Mesodermal cell (in vitro differentiated cells): ENCODE results near the gene TRERF1.

Experiments
- H3K27ac ChIP-seq: 2 replicates; pipeline ENCODE4 v1.7.0; 2013; ENCODE audit warnings: mild to moderate bottlenecking, low read depth, low read length, moderate library complexity; ENCODE audit not compliant: severe bottlenecking
- H3K36me3 ChIP-seq: 2 replicates; pipeline ENCODE4 v1.7.1; 2013; ENCODE audit warnings: mild to moderate bottlenecking, low read length, moderate library complexity; ENCODE audit not compliant: control insufficient read depth, insufficient read depth
- H3K4me1 ChIP-seq: one replicate; pipeline ENCODE4 v1.7.1; 2013; ENCODE audit warnings: mild to moderate bottlenecking, low read length; ENCODE audit not compliant: insufficient read depth, control insufficient read depth, poor library complexity, severe bottlenecking
- H3K4me3 ChIP-seq: 2 replicates; pipeline ENCODE4 v1.7.0; 2013; ENCODE audit warnings: low read length, control low read depth, mild to moderate bottlenecking; ENCODE audit not compliant: insufficient read depth, poor library complexity, severe bottlenecking; ENCODE audit errors: extremely low read depth
- H3K9me3 ChIP-seq: 2 replicates; pipeline ENCODE4 v1.7.1; 2013; ENCODE audit warnings: mild to moderate bottlenecking, low read length, moderate library complexity; ENCODE audit not compliant: control insufficient read depth
- WGBS, 2 experiments: methylation state at CpG; one replicate each; pipeline ENCODE4 v1.1.5; 2013; ENCODE audit warnings: missing lambda C conversion rate in 2 of 2; ENCODE audit not compliant: insufficient coverage in 2 of 2; 5-methylcytosine and 5-hydroxymethylcytosine counted together

The TRERF1 gene

GRCh38 chr6:42434237-42434636 lies 17.5 kb downstream of the TRERF1 start:
- Histone ChIP-seq H3K4me1 (peaks cover 2% of the 10 kb centered on the region), H3K27ac (no peak overlapping the region), H3K36me3 (peaks cover 5% of the 10 kb centered on the region), H3K9me3 (peaks cover 17% of the 10 kb centered on the region), H3K4me3 (no peak overlapping the region)
- no CpG with 5 or more reads among the region's 2 CpGs for WGBS, 2 experiments

DNA sequence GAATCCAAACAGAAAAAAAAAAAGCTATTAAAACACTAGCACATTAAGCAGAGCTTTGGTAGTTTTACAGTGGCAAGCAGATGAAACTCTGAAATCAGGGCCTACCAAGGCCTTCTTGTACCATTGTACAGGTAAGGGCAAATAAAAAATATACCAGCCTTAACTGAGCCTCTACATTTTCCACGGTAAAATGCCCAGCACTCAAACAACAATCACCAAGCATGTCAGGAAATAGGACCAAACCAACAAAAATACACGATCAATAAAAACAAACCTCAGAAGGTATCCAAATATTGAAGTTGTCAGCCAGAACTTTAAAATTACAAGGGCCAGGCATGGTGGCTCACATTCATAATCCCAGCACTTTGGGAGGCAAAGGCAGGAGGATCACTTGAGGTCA lies 18.3 kb downstream of the TRERF1 start:
- Histone ChIP-seq H3K4me3 (no peak overlapping the region), H3K4me1 (peaks cover 9% of the 10 kb centered on the region), H3K9me3 (peaks cover 17% of the 10 kb centered on the region), H3K27ac (no peak overlapping the region), H3K36me3 (peaks cover 5% of the 10 kb centered on the region)
- 40 to 100% methylated on average over 1 of the region's 2 CpGs for WGBS, 2 experiments

DNA sequence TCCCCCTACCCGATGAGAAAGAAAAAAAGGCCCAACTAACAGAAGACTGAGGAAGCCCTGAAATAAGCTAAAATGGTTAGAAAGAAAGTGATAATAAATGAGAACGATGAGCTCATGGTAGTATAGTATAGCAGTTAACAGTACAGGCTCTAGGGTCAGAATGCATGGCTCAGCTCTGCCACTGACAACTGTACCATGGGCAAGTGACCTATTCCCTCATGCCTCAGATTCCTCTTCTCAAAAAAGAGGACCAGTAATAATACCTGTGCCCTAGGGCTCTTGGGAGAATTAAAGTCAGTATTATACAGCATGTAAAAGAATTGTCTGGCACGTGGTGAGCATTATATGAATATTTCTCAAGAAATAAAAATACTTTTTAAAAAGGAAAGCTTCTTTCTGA lies 19.8 kb downstream of the TRERF1 start:
- Histone ChIP-seq H3K4me1 (peaks cover 9% of the 10 kb centered on the region), H3K9me3 (peaks cover 17% of the 10 kb centered on the region), H3K4me3 (no peak overlapping the region), H3K27ac (no peak overlapping the region), H3K36me3 (peaks cover 5% of the 10 kb centered on the region)
- 83% methylated on average over 1 of the region's 3 CpGs; no CpG with 5 or more reads in 1 of the 2 experiments for WGBS, 2 experiments

- Histone ChIP-seq H3K4me1 (peaks cover 9% of the 10 kb centered on the region), H3K9me3 (peaks cover 17% of the 10 kb centered on the region), H3K36me3 (peaks cover 5% of the 10 kb centered on the region), H3K27ac (no peak overlapping the region), H3K4me3 (no peak overlapping the region)
- 80% methylated on average over 1 of the region's 3 CpGs; no CpG with 5 or more reads in 1 of the 2 experiments for WGBS, 2 experiments
These were observed 20.4 kb downstream of the TRERF1 start for GRCh38 chr6:42431356-42431755.

GRCh38 chr6:42429836-42430235 lies 21.9 kb downstream of the TRERF1 start:
- Histone ChIP-seq H3K27ac (no peak overlapping the region), H3K36me3 (peaks cover 5% of the 10 kb centered on the region), H3K4me3 (no peak overlapping the region), H3K9me3 (peaks cover 13% of the 10 kb centered on the region), H3K4me1 (peaks cover 9% of the 10 kb centered on the region)
- 95 to 97% methylated on average over 6 of the region's 7 CpGs for WGBS, 2 experiments

DNA sequence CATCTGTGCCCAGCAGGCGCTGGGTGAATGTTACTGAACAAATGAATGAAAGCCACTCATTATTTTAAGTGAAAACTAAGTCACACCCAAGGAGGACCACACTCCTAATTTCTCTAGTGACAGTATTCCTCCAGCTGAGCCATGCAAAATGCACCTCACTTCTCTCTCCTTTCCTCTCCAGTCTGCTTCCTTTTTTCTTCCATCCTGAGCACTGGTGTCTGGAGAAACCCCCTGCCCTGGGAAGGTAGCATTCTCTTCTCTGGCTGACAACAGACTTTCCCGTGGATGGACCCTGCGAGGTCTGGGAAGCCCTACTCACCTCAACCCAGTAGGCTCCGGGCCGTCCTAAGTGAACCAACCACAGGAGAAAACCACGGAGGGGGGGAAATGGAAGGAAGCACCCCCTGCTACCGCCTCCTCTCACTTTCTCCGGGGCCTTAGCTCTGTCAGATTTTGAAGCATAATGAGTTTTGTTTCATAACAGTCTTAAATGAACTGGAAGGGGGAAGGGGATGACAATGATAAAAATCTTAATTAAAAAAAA lies 22.6 kb downstream of the TRERF1 start:
- Histone ChIP-seq H3K36me3 (peaks cover 5% of the 10 kb centered on the region), H3K4me3 (no peak overlapping the region), H3K27ac (no peak overlapping the region), H3K4me1 (peaks cover 9% of the 10 kb centered on the region), H3K9me3 (peaks cover 11% of the 10 kb centered on the region)
- WGBS, 2 experiments, result 92% methylated on average over 2 of the region's 8 CpGs; no CpG with 5 or more reads in 1 of the 2 experiments

- 81 to 97% methylated on average over 4 of the region's 7 CpGs for WGBS, 2 experiments
- Histone ChIP-seq H3K4me3 (no peak overlapping the region), H3K4me1 (peaks cover 9% of the 10 kb centered on the region)
These were observed 23.2 kb downstream of the TRERF1 start for GRCh38 chr6:42428326-42429041.

DNA sequence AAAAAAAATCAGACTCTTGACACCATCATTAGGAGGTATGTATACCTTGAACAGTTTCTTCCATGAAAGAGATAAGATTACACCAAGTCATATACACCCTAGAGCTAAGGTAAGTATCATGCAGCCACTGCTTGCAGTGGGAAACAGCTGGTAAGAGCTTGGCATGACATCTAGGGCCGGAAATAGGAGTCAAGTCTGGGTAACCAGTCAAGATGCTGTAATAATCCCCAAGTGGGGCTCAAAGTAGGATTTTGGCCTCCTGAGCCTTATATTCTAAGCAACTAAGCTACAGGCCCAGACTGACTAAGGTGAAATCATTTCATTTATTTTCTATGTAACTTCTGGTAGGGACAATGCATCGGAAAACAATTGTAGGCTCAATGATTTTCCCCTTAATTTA lies 23.9 kb downstream of the TRERF1 start:
- Histone ChIP-seq H3K36me3 (peaks cover under 1% of the 10 kb centered on the region), H3K27ac (no peak overlapping the region), H3K9me3 (no peaks in the 10 kb centered on the region), H3K4me1 (peaks cover 9% of the 10 kb centered on the region), H3K4me3 (no peak overlapping the region)
- 82 to 100% methylated on average over 1 of the region's 2 CpGs for WGBS, 2 experiments

More at GRCh38 chr6:42428326-42429041, 23.2 kb downstream of the TRERF1 start:
- Histone ChIP-seq H3K36me3 (peaks cover 5% of the 10 kb centered on the region), H3K27ac (no peak overlapping the region), H3K9me3 (peaks cover 5% of the 10 kb centered on the region)

GRCh38 chr6:42426191-42426590 lies 25.5 kb downstream of the TRERF1 start:
- Histone ChIP-seq H3K4me1 (peaks cover 9% of the 10 kb centered on the region), H3K27ac (no peak overlapping the region), H3K36me3 (no peaks in the 10 kb centered on the region), H3K9me3 (no peaks in the 10 kb centered on the region), H3K4me3 (no peak overlapping the region)
- WGBS, 2 experiments, result 88 to 100% methylated on average over 1 of the region's 2 CpGs

- 87 to 89% methylated on average over 2 to 3 of the region's 4 CpGs for WGBS, 2 experiments
- no peak overlapping the region for H3K4me3 ChIP-seq
- H3K9me3 ChIP-seq, result no peaks in the 10 kb centered on the region
- peaks cover 9% of the 10 kb centered on the region for H3K4me1 ChIP-seq
- no peaks in the 10 kb centered on the region for H3K36me3 ChIP-seq
- no peak overlapping the region for H3K27ac ChIP-seq
These were observed 26.7 kb downstream of the TRERF1 start for GRCh38 chr6:42424906-42425474.

DNA sequence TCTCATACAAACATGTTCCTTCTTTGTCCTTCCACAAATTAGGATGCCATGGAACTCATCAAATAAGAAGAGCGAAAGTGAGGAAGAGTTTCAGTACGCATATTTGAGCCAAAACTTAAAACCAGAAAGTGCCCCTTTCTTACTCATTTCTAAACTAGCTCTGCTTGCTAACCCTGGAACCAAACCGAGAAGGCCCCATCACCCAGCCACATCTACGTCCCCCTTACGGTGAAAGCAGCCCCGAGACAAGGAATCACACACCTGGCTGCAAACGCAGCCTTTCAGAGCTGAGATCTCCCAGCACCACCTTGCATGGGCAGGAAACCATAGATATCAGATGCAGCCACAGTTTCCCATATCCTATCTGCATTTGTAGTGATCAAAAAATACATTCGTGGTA lies 28.5 kb downstream of the TRERF1 start:
- no peak overlapping the region for H3K4me3 ChIP-seq
- 94% methylated on average over 3 to 7 of the region's 8 CpGs for WGBS, 2 experiments
- no peak overlapping the region for H3K27ac ChIP-seq
- no peaks in the 10 kb centered on the region for H3K36me3 ChIP-seq
- no peaks in the 10 kb centered on the region for H3K9me3 ChIP-seq
- no peaks in the 10 kb centered on the region for H3K4me1 ChIP-seq
